HG03175 (cell line): ENCODE data around the gene CDH4.

ENCODE experiments used
- ATAC-seq: cut with Tn5 transposase; IDR thresholded peaks from one replicate; pipeline ENCODE4 v1.9.1; 2021; ENCODE audit warnings: mild to moderate bottlenecking, moderate library complexity; ENCODE audit not compliant: unreplicated experiment

The CDH4 gene

GRCh38 chr20:61543931-61544745, 292.1 kb downstream of the CDH4 start:
- no peak for ATAC-seq

- no peak for ATAC-seq
Measured at GRCh38 chr20:61544910-61545889, 293.1 kb downstream of the CDH4 start.

GRCh38 chr20:61546641-61547040, 294.6 kb downstream of the CDH4 start:
- no peak for ATAC-seq

- no peak for ATAC-seq
Measured at GRCh38 chr20:61548069-61548468, 296.0 kb downstream of the CDH4 start.

GRCh38 chr20:61549865-61550264, 297.8 kb downstream of the CDH4 start:
- no peak for ATAC-seq

- no peak for ATAC-seq
Measured at GRCh38 chr20:61551401-61551800, 299.3 kb downstream of the CDH4 start.

- ATAC-seq: no peak
Measured at GRCh38 chr20:61554617-61555016, 302.6 kb downstream of the CDH4 start.

GRCh38 chr20:61555566-61555965, 303.5 kb downstream of the CDH4 start:
- no peak for ATAC-seq

- no peak for ATAC-seq
Measured at GRCh38 chr20:61556111-61556510, 304.1 kb downstream of the CDH4 start.

GRCh38 chr20:61556673-61557072, 304.6 kb downstream of the CDH4 start:
- no peak for ATAC-seq

- ATAC-seq: no peak
Measured at GRCh38 chr20:61557621-61558020, 305.6 kb downstream of the CDH4 start.

- no peak for ATAC-seq
Measured at GRCh38 chr20:61558726-61559125, 306.7 kb downstream of the CDH4 start.

GRCh38 chr20:61559706-61560315, 307.8 kb downstream of the CDH4 start:
- ATAC-seq: no peak

GRCh38 chr20:61560361-61560853, 308.3 kb downstream of the CDH4 start:
- no peak for ATAC-seq

GRCh38 chr20:61561111-61561830, 309.2 kb downstream of the CDH4 start:
- no peak for ATAC-seq

GRCh38 chr20:61562491-61562890, 310.4 kb downstream of the CDH4 start:
- ATAC-seq: no peak

GRCh38 chr20:61562897-61563504, 310.9 kb downstream of the CDH4 start:
- no peak for ATAC-seq

GRCh38 chr20:61564628-61565027, 312.6 kb downstream of the CDH4 start:
- ATAC-seq: no peak

GRCh38 chr20:61565791-61566190, 313.7 kb downstream of the CDH4 start:
- ATAC-seq: no peak

- no peak for ATAC-seq
Measured at GRCh38 chr20:61566691-61567090, 314.6 kb downstream of the CDH4 start.
